HepG2 (cell line): Measurements from ENCODE around the gene SCAMP3. TPM values are rescaled to one million over a fixed set of nuclear protein-coding genes. Genes with fewer than 3 reads are reported as not detected.

Source experiments
- ARHGAP35 ChIP-seq: sonication (generic); formaldehyde crosslinking; IDR thresholded peaks from 2 replicates; pipeline ENCODE4 v1.9.0; 2022; ENCODE audit warnings: mild to moderate bottlenecking, inconsistent platforms, moderate library complexity, missing genetic modification reagents, borderline replicate concordance
- DRAP1 ChIP-seq: IDR thresholded peaks from 2 replicates; pipeline ENCODE4 v1.6.1; 2016; ENCODE audit warnings: missing genetic modification reagents, missing compliant biosample characterization
- GTF3A ChIP-seq: sonication (generic); formaldehyde crosslinking; conservative IDR thresholded peaks from 2 replicates; pipeline ENCODE4 v1.4.0; 2020; ENCODE audit warnings: mild to moderate bottlenecking, missing genetic modification reagents
- HINFP ChIP-seq: sonication (generic); formaldehyde crosslinking; IDR thresholded peaks from 2 replicates; pipeline ENCODE4 v1.4.0; 2020; ENCODE audit warnings: low read depth, mild to moderate bottlenecking, missing genetic modification reagents
- HIVEP1 ChIP-seq: sonication (generic); formaldehyde crosslinking; IDR thresholded peaks from 2 replicates; pipeline ENCODE4 v1.4.0; 2020; ENCODE audit warnings: mild to moderate bottlenecking, missing genetic modification reagents
- MED1 ChIP-seq: sonication (generic); formaldehyde crosslinking; IDR thresholded peaks from 2 replicates; pipeline ENCODE4 v1.4.0; 2020; ENCODE audit warnings: missing genetic modification reagents
- PATZ1 ChIP-seq: sonication (generic); formaldehyde crosslinking; IDR thresholded peaks from 2 replicates; pipeline ENCODE4 v1.4.0; 2020; ENCODE audit warnings: missing genetic modification reagents
- PAX8 ChIP-seq: sonication (generic); formaldehyde crosslinking; IDR thresholded peaks from 2 replicates; pipeline ENCODE4 v1.8.0; 2022; ENCODE audit warnings: mild to moderate bottlenecking, missing genetic modification reagents, borderline replicate concordance
- PHF21A ChIP-seq: sonication (generic); formaldehyde crosslinking; IDR thresholded peaks from 2 replicates; pipeline ENCODE4 v1.5.0; 2020; ENCODE audit warnings: mild to moderate bottlenecking, missing genetic modification reagents
- POLR2A ChIP-seq, 2 experiments: IDR thresholded peaks; 2 replicates each; pipeline ENCODE4 v1.6.1; 2011; ENCODE audit warnings: low read depth in 2 of 2, low read length in 2 of 2, mild to moderate bottlenecking in 1 of 2, moderate library complexity in 1 of 2; ENCODE audit not compliant: insufficient read depth in 1 of 2
- ZBTB44 ChIP-seq: sonication (generic); formaldehyde crosslinking; IDR thresholded peaks from 2 replicates; pipeline ENCODE4 v1.4.0; 2020; ENCODE audit warnings: missing genetic modification reagents
- ZFP1 ChIP-seq: IDR thresholded peaks from 2 replicates; pipeline ENCODE4 v1.6.1; 2016
- ZNF12 ChIP-seq: sonication (generic); formaldehyde crosslinking; IDR thresholded peaks from 2 replicates; pipeline ENCODE4 v1.5.0; 2020; ENCODE audit warnings: missing genetic modification reagents
- ZNF468 ChIP-seq: sonication (generic); formaldehyde crosslinking; IDR thresholded peaks from 2 replicates; pipeline ENCODE4 v1.8.0; 2022; ENCODE audit warnings: mild to moderate bottlenecking, moderate library complexity, missing genetic modification reagents
- ZNF572 ChIP-seq: sonication (generic); formaldehyde crosslinking; IDR thresholded peaks from 2 replicates; pipeline ENCODE4 v1.5.1; 2020; ENCODE audit warnings: mild to moderate bottlenecking, missing genetic modification reagents
- ZNF574 ChIP-seq: sonication (generic); formaldehyde crosslinking; IDR thresholded peaks from 2 replicates; pipeline ENCODE4 v1.4.0; 2020; ENCODE audit warnings: missing genetic modification reagents
- ZNF597 ChIP-seq: sonication (generic); formaldehyde crosslinking; IDR thresholded peaks from 2 replicates; pipeline ENCODE4 v1.5.0; 2020; ENCODE audit warnings: missing genetic modification reagents
- polyA plus RNA-seq, 8 experiments: library from polyadenylated mRNA; depleted of rRNA in 3 of 8; stranded (reverse) in 7 of 8; unstranded in 1 of 8; fragments of >200 nt; fragmentation: Illumina TruSeq in 4 of 8; extraction: Trizol in 4 of 8; gene quantifications; 2 replicates each; pipeline versions ENCODE4 v1.2.1 to v1.2.3, GENCODE V29; 2011 to 2016; ENCODE audit warnings: low read depth in 4 of 8, missing spikeins in 1 of 8, mixed read lengths in 1 of 8; ENCODE audit not compliant: insufficient read depth in 1 of 8
- total RNA-seq, 5 experiments: library from RNA; depleted of rRNA; stranded (reverse); fragments of >200 nt; fragmentation: Illumina TruSeq; extraction: Trizol; gene quantifications; 2 replicates each; pipeline ENCODE4 v1.2.3, GENCODE V29; 2016; ENCODE audit warnings: low read depth in 1 of 5

SCAMP3 gene
- total and polyA plus RNA-seq, 2 of the 13 experiments (the other 11 are each of a cell fraction or from before 2014, with no cell fraction given): 46.8 to 83.3 TPM

GRCh38 chr1:155208541-155209311, 53.4 kb downstream of the SCAMP3 start, which contains the start of gene MTX1 (continued):
- no peak for TF ChIP-seq ZNF597 (CRISPR knock-in tag)
- TF ChIP-seq PHF21A (CRISPR knock-in tag): no peak
- no peak for TF ChIP-seq ZNF572 (CRISPR knock-in tag)
- TF ChIP-seq ZNF12 (CRISPR knock-in tag): no peak
- no peak for TF ChIP-seq DRAP1 (CRISPR knock-in tag)
- peak; percentile 64 for TF ChIP-seq PATZ1
- no peak for TF ChIP-seq ZFP1 (CRISPR knock-in tag)
- peak; percentile 74; the same call in 1 of the 2 replicates for TF ChIP-seq ZNF574
- no peak for TF ChIP-seq HINFP
- no peak for TF ChIP-seq ZNF468 (CRISPR knock-in tag)
- peak; percentile 72 to 82 for TF ChIP-seq POLR2A (IDR thresholded peaks at IDR 0.05; ENCODE audit: insufficient read depth in 1 of 2, low read depth in 2 of 2, low read length in 2 of 2)
- peak; percentile 36; the same call in 1 of the 2 replicates for TF ChIP-seq ARHGAP35 (CRISPR knock-in tag)
- no peak for TF ChIP-seq GTF3A (CRISPR knock-in tag)
- TF ChIP-seq PAX8 (CRISPR knock-in tag): no peak; the same call in 1 of the 2 replicates
- peak; percentile 83 for TF ChIP-seq HIVEP1 (CRISPR knock-in tag)
- TF ChIP-seq ZBTB44 (CRISPR knock-in tag): no peak
- TF ChIP-seq MED1 (CRISPR knock-in tag): peak; percentile 9; the same call in 1 of the 2 replicates
